D721Med (cell line): ENCODE results near the gene PTEN.
"Not testable (repeated sequence)": the region's sequence is repeated elsewhere in the genome, so short reads cannot be mapped to it uniquely, and the experiment has no call there.

ENCODE experiments used
- DNase-seq: peaks from one replicate; pipeline ENCODE4 v3.0.0; 2011; ENCODE audit warnings: low spot score; ENCODE audit not compliant: insufficient read length
- FAIRE-seq: peaks from 2 replicates; lab custom pipeline; 2011; peaks lifted over from hg19 to GRCh38; lab: Jason Lieb, UNC
- TF ChIP-seq, protein P1 (sequence below): IDR thresholded peaks from 2 replicates; pipeline ENCODE4 v1.5.1; 2012; ENCODE audit warnings: mild to moderate bottlenecking, control low read depth; ENCODE audit not compliant: insufficient read depth; ENCODE audit errors: missing control alignments

PTEN gene

GRCh38 chr10:87878664-87879459 lies 15.4 kb downstream of the PTEN start:
- peak; percentile 16 for FAIRE-seq
- no peak for DNase-seq
- TF ChIP-seq, protein P1, sequence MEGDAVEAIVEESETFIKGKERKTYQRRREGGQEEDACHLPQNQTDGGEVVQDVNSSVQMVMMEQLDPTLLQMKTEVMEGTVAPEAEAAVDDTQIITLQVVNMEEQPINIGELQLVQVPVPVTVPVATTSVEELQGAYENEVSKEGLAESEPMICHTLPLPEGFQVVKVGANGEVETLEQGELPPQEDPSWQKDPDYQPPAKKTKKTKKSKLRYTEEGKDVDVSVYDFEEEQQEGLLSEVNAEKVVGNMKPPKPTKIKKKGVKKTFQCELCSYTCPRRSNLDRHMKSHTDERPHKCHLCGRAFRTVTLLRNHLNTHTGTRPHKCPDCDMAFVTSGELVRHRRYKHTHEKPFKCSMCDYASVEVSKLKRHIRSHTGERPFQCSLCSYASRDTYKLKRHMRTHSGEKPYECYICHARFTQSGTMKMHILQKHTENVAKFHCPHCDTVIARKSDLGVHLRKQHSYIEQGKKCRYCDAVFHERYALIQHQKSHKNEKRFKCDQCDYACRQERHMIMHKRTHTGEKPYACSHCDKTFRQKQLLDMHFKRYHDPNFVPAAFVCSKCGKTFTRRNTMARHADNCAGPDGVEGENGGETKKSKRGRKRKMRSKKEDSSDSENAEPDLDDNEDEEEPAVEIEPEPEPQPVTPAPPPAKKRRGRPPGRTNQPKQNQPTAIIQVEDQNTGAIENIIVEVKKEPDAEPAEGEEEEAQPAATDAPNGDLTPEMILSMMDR, result no peak

DNA sequence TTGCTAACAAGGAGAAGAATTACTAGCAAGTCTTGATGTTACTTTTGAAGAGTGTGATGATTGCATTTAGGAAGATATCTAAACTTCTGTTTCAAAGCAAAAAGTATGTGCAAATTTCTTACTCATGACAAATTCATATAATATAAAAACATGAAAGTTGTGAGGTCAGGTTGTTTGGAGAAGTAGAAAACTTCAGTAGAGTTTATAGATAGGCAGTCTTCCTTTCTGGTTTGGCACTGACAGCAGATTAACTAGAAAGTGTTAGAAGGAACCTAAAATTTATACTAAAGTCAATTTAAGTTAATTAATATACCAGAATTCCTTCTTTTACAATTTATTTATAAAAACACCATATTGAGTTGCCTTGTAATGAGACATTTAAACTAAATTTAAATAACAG lies 16.9 kb downstream of the PTEN start:
- DNase-seq, result no peak
- TF ChIP-seq, protein P1, result no peak

GRCh38 chr10:87881373-87882059 lies 18.1 kb downstream of the PTEN start:
- not testable (repeated sequence) for DNase-seq, FAIRE-seq

More for the DNA sequence above, 16.9 kb downstream of the PTEN start:
- FAIRE-seq, result no peak

DNA sequence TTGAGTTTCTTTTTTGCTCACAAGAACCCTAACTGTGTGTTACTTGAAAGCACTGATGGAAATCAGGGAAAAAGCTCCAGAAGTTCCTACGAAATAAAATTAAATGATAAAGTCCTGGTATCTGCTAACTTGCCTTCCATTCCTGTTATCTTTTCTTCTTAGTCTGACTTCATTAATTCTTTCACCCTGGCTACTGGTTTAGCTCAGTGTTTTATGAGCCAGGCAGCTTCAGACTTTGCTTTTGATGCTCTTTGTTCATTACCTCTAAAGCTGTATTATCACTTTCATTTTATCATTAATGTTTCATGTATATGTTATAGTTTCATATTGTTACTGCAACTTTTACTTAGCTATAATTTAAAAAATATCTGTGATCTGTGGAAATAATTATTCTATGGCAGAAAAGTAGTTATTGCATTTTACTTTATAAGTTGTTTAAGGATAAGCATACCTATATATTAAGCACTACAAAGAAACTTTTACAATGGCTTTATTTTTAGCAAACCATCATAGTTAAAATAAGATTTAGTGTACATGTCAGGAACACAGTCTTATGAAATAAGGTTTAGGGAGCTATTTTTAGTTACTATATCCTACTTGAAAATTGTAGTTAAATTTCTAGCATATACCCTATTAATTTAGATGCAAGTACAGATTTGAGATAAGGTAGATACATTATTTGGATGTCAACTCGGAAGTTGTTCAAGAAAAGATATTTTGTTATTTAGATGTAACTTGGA lies 19.3 kb downstream of the PTEN start:
- TF ChIP-seq, protein P1, result no peak
- DNase-seq (no peak), FAIRE-seq (no peak)

DNA sequence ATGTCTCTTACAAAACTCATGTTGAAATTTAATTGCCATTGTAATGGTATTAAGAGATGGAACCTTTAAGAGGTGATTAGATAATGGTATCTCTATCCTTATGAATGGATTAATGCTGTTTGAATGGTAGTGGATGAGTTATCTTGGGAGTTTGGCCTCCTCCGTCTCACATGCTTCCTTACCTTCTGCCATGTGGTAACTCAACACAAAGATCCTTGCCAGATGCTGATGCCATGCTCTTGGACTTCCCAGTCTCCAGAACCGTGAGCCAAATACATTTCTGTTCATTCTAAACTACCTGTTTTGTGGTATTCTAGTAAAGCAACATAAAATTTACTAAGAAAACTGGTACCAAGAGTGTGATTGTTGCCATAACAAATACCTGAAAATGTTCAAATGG lies 23.2 kb downstream of the PTEN start:
- DNase-seq, result no peak
- FAIRE-seq, result no peak
- TF ChIP-seq, protein P1, result no peak

DNA sequence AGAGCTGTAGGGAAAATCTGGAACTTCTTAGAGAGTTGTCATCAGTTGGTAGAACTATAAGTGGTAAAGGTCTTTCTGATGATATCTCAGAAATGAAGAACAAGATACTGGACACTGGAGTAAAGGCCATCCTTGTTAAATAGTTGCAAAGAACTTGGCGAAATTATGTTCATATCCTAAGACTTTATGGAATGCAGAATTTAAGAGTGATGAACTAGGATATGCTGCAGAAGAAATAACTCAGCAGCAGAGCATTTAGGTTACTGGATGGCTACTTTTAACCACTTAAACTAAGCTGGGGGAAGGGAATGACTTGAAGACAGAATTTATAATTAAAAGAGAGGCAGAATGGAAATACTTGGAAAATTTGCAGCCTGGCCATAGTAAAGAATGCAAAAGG lies 23.7 kb downstream of the PTEN start:
- TF ChIP-seq, protein P1, result no peak
- FAIRE-seq, result no peak
- no peak for DNase-seq

DNA sequence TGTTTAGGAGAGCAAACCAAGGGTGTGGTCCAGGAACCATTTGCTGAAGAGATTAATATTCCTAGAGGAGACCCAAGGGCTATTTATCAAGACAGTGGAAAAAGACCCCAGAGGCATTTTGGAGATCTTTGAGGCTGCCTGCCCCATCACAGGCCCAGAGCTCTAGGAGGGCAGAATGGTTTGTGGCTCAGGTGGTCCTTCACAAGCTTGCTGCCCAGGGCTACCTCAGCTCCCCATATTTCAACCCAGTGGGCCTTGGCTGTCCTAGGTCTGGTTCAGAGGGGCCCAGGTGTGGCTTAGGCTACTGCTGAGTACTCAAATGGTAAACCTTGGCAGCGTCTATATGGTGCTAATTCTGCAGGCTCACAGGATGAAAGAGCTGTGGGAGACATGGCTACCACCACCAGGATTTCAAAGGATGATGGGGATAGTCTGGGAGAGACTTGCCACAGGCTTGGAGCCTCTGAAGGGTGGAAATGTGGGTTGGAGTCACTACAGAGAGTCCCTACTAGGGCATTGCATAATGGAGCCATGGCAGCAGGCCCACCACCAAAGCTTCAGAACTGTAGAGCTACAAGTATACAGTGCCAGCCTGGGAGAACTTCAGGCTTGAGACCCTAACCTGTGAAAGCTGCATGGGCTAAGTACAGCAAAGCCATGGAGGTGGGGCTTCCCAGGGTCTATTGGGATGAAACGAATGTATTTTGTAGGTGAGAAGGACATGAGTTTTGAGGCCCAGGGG lies 24.3 kb downstream of the PTEN start:
- FAIRE-seq, result no peak
- DNase-seq, result no peak
- TF ChIP-seq, protein P1, result no peak
